PC-3 (cell line): ENCODE results near the gene UBE2E3. TPM values are rescaled to one million over a fixed set of nuclear protein-coding genes. Genes with fewer than 3 reads are reported as not detected.

Source experiments
- ATAC-seq: fragments of 200-7000 bp; cut with Tn5 transposase; 2 replicates; pipeline ENCODE4 v1.9.1; 2020; ENCODE audit warnings: mild to moderate bottlenecking, moderate library complexity
- BruUV-seq: library from RNA; stranded (reverse); fragments of 400-500 nt; replicated peaks from 2 replicates; lab custom pipeline; 2021; lab: Mats Ljungman, UMichigan
- CTCF ChIA-PET: fragments of 300-600 bp; sonication (Branson Sonifier 250); formaldehyde crosslinking; loops from one replicate; lab custom pipeline; 2022; ENCODE audit warnings: antibody characterized with exemption; lab: Charles Lee
- POLR2A ChIA-PET: fragments of 300-600 bp; sonication (Branson Sonifier 250); formaldehyde crosslinking; loops from one replicate; lab custom pipeline; 2022; ENCODE audit warnings: antibody characterized with exemption; ENCODE audit not compliant: unreplicated experiment; lab: Charles Lee
- DNase-seq: peaks from one replicate; pipeline ENCODE4 v3.0.0-alpha.2; 2015
- H2AFZ ChIP-seq: fragments of 300-600 bp; sonication (generic); 2 replicates; pipeline ENCODE4 v1.6.0; 2016; ENCODE audit warnings: antibody characterized with exemption, low read length
- H3F3A ChIP-seq: fragments of 300-600 bp; sonication (generic); one replicate; pipeline ENCODE4 v1.6.0; 2017; ENCODE audit warnings: antibody characterized with exemption, low read length, control low read depth, mild to moderate bottlenecking; ENCODE audit not compliant: unreplicated experiment
- H3K27ac ChIP-seq: fragments of 300-600 bp; sonication (generic); 2 replicates; pipeline ENCODE4 v1.5.1; 2016; ENCODE audit warnings: mild to moderate bottlenecking, low read length
- H3K27me3 ChIP-seq: fragments of 300-600 bp; sonication (generic); 2 replicates; pipeline ENCODE4 v1.6.1; 2016; ENCODE audit warnings: low read length, mixed read lengths
- H3K36me3 ChIP-seq: fragments of 300-600 bp; sonication (generic); 2 replicates; pipeline ENCODE4 v1.6.1; 2016; ENCODE audit warnings: low read depth, mixed run types, low read length, mixed read lengths
- H3K4me1 ChIP-seq: fragments of 300-600 bp; sonication (generic); 2 replicates; pipeline ENCODE4 v1.5.1; 2016; ENCODE audit warnings: low read length; ENCODE audit not compliant: insufficient read depth
- H3K4me2 ChIP-seq: fragments of 300-600 bp; sonication (generic); 2 replicates; pipeline ENCODE4 v1.6.0; 2016; ENCODE audit warnings: low read length
- H3K4me3 ChIP-seq: fragments of 300-600 bp; sonication (generic); 2 replicates; pipeline ENCODE4 v1.5.1; 2016; ENCODE audit warnings: mild to moderate bottlenecking, low read length, mixed read lengths
- H3K79me2 ChIP-seq: fragments of 300-600 bp; sonication (generic); 2 replicates; pipeline ENCODE4 v1.6.1; 2017; ENCODE audit warnings: low read length, mixed read lengths
- H3K9ac ChIP-seq: fragments of 300-600 bp; sonication (generic); 2 replicates; pipeline ENCODE4 v1.6.0; 2016; ENCODE audit warnings: mild to moderate bottlenecking, low read length
- H3K9me2 ChIP-seq: fragments of 300-600 bp; sonication (generic); replicated peaks from 2 replicates; pipeline ENCODE4 v1.6.1; 2016; ENCODE audit warnings: mixed run types, low read length, mixed read lengths
- H3K9me3 ChIP-seq: fragments of 300-600 bp; sonication (generic); 2 replicates; pipeline ENCODE4 v1.6.1; 2016; ENCODE audit warnings: low read length, mixed read lengths
- H4K20me1 ChIP-seq: fragments of 300-600 bp; sonication (generic); 2 replicates; pipeline ENCODE4 v1.6.1; 2016; ENCODE audit warnings: low read length, mixed read lengths
- EZH2 ChIP-seq: fragments of 300-600 bp; sonication (generic); IDR thresholded peaks from one replicate; pipeline ENCODE4 v1.6.1; 2017; ENCODE audit warnings: antibody characterized with exemption, mild to moderate bottlenecking, low read length; ENCODE audit not compliant: unreplicated experiment
- EZH2phosphoT487 ChIP-seq: fragments of 300-600 bp; sonication (generic); IDR thresholded peaks from 2 replicates; pipeline ENCODE4 v1.6.1; 2018; ENCODE audit warnings: mild to moderate bottlenecking, antibody characterized with exemption, low read length, borderline replicate concordance
- intact Hi-C: fragments of 100-400 bp; cut with micrococcal nuclease; formaldehyde crosslinking; loops from 2 replicates; pipeline ENCODE4 v1.9.0; 2023
- total RNA-seq: library from RNA; depleted of rRNA; stranded (reverse); fragments of >200 nt; gene quantifications from 2 replicates; pipeline ENCODE4 v1.2.3, GENCODE V29; 2014
- TF ChIP-seq, protein P1 (sequence below): fragments of 300-600 bp; sonication (generic); conservative IDR thresholded peaks from 2 replicates; pipeline ENCODE4 v1.5.1; 2017; ENCODE audit warnings: antibody characterized with exemption, low read depth, mild to moderate bottlenecking, low read length

UBE2E3 gene
- total RNA-seq, 1 experiment from 2014 or later = 95.6 TPM

DNA sequence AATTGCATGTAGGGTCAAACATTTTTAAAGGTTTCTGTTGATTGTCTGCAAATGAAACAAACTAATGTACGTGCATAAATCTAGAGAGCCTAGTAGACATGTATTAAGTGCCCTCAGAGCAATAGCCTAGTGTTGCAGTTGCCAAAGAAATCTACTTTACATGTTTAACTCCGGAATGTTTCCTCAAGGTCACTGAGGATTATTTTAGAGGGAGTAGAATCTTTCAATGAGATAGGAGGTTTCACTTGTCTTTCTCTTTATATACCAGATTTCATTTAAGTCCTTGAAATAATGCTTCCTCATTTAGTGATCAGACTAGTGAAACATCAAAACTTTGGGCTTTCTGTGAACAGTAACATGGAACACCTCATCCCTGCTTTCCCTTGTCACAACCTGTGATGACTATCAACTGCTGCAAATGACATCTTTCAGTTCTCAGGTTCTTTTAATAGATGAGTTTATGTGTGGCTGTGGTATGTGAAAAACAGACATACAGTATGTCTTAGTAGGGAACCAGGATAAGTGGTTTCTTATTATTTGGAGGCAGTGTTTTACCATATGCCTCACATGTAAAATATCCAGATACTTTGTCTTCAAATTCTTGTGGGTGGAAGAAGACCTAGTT, 5.5 kb downstream of the UBE2E3 start:
- H3K4me2 ChIP-seq = peak overlapping the region; percentile 24
- POLR2A ChIA-PET = no interaction called here
- no peaks in the 10 kb centered on the region for H3K9me2 ChIP-seq
- peaks cover 94% of the 10 kb centered on the region for H3K79me2 ChIP-seq
- TF ChIP-seq EZH2 (no peak), EZH2phosphoT487 (no peak)
- TF ChIP-seq, protein P1, sequence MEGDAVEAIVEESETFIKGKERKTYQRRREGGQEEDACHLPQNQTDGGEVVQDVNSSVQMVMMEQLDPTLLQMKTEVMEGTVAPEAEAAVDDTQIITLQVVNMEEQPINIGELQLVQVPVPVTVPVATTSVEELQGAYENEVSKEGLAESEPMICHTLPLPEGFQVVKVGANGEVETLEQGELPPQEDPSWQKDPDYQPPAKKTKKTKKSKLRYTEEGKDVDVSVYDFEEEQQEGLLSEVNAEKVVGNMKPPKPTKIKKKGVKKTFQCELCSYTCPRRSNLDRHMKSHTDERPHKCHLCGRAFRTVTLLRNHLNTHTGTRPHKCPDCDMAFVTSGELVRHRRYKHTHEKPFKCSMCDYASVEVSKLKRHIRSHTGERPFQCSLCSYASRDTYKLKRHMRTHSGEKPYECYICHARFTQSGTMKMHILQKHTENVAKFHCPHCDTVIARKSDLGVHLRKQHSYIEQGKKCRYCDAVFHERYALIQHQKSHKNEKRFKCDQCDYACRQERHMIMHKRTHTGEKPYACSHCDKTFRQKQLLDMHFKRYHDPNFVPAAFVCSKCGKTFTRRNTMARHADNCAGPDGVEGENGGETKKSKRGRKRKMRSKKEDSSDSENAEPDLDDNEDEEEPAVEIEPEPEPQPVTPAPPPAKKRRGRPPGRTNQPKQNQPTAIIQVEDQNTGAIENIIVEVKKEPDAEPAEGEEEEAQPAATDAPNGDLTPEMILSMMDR = no peak
- H3K9ac ChIP-seq = no peak overlapping the region
- H2AFZ ChIP-seq = no peak overlapping the region
- H3K27ac ChIP-seq = no peak overlapping the region
- intact Hi-C loops = no loop called here
- no TSS peak for BruUV-seq
- ATAC-seq (no peak), DNase-seq (no peak)
- H4K20me1 ChIP-seq = peaks cover 4% of the 10 kb centered on the region; the same call in 1 of the 2 replicates
- H3K27me3 ChIP-seq = no peaks in the 10 kb centered on the region
- CTCF ChIA-PET = no interaction called here
- H3F3A ChIP-seq = no peaks in the 10 kb centered on the region
- no peak overlapping the region for H3K4me3 ChIP-seq
- no peaks in the 10 kb centered on the region for H3K9me3 ChIP-seq
- H3K36me3 ChIP-seq = peaks cover 19% of the 10 kb centered on the region
- peaks cover 55% of the 10 kb centered on the region for H3K4me1 ChIP-seq

DNA sequence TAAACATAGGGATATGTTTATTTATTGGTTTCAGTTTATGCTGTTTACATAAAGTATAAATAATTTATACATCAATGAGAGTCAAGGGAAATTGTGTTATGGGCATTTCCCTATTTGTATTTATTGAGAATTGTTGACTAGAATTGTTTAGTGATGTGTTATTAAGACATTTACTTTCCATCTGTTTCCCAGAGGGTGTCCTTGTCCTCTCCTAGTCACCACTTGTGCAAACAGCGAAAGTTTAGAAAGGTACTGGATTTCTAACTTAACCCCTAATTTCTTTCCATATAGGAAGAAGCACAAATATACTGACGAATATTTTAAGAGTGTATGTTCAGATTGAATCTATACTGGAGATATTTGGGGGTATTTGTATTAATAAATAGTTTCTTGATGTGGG, 6.7 kb downstream of the UBE2E3 start:
- DNase-seq (no peak), ATAC-seq (no peak)
- peaks cover 4% of the 10 kb centered on the region; the same call in 1 of the 2 replicates for H4K20me1 ChIP-seq
- no peaks in the 10 kb centered on the region for H3K27me3 ChIP-seq
- H3F3A ChIP-seq = no peaks in the 10 kb centered on the region
- no TSS peak for BruUV-seq
- no peak overlapping the region for H2AFZ ChIP-seq
- peaks cover 62% of the 10 kb centered on the region for H3K4me1 ChIP-seq
- intact Hi-C loops = no loop called here
- H3K27ac ChIP-seq = no peak overlapping the region
- TF ChIP-seq, protein P1 = no peak
- TF ChIP-seq EZH2phosphoT487 = no peak
- TF ChIP-seq EZH2 = no peak
- no peak overlapping the region for H3K9ac ChIP-seq
- CTCF ChIA-PET = no interaction called here
- H3K9me3 ChIP-seq = no peaks in the 10 kb centered on the region
- no peak overlapping the region for H3K4me2 ChIP-seq
- H3K9me2 ChIP-seq = no peaks in the 10 kb centered on the region
- H3K36me3 ChIP-seq = peaks cover 30% of the 10 kb centered on the region
- H3K4me3 ChIP-seq = no peak overlapping the region
- POLR2A ChIA-PET = no interaction called here
- peaks cover 95% of the 10 kb centered on the region for H3K79me2 ChIP-seq

DNA sequence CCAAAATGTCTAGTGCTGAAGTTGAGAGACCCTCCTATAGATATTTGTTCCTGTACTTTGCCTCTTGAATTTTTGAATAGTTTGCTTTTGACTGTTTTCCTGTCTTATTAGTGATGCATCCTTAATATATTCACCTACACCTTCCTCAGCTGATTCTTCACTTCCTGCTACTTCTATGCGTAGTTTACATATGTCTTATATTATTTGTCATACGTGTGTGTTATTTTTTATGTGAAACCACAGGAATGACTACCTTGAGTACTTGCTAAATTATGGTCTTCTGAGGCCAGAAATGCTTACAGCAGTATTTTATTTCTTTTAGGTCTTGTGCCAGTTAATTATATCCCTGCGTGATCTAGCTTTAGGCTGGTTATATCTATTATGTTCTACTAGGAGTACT, 9.9 kb downstream of the UBE2E3 start:
- Histone ChIP-seq H3K9ac (no peak overlapping the region), H3K27me3 (no peaks in the 10 kb centered on the region), H3K9me3 (no peaks in the 10 kb centered on the region), H2AFZ (no peak overlapping the region), H3K4me3 (no peak overlapping the region), H3K4me1 (peaks cover 36% of the 10 kb centered on the region), H3F3A (no peaks in the 10 kb centered on the region), H3K4me2 (peak overlapping the region; percentile 58), H3K27ac (peak overlapping the region; percentile 53), H3K79me2 (peaks cover 96% of the 10 kb centered on the region), H3K36me3 (peaks cover 29% of the 10 kb centered on the region), H3K9me2 (no peaks in the 10 kb centered on the region), H4K20me1 (no peaks in the 10 kb centered on the region)
- CTCF ChIA-PET = no interaction called here
- POLR2A ChIA-PET = no interaction called here
- intact Hi-C loops = loop anchor here (5.0 kb wide), 1 partner anchor 47 kb away; no protein-coding TSS in a partner anchor
- BruUV-seq = no TSS peak
- peak; percentile 85 for DNase-seq
- no peak for TF ChIP-seq EZH2phosphoT487
- no peak for TF ChIP-seq EZH2
- TF ChIP-seq, protein P1 = no peak
- peak; percentile 92 for ATAC-seq
